A673 (cell line): ENCODE measurements around the gene H2AZ2. TPM values are rescaled to one million over a fixed set of nuclear protein-coding genes. Genes with fewer than 3 reads are reported as not detected.

Experiments
- BruUV-seq: library from RNA; stranded (reverse); fragments of 400-500 nt; replicated peaks from 2 replicates; lab custom pipeline; 2021; lab: Mats Ljungman, UMichigan
- CTCF ChIA-PET: fragments of 300-600 bp; sonication (Branson Sonifier 250); formaldehyde crosslinking; loops from one replicate; lab custom pipeline; 2022; ENCODE audit warnings: antibody characterized with exemption; lab: Charles Lee
- POLR2A ChIA-PET: fragments of 300-600 bp; sonication (Branson Sonifier 250); formaldehyde crosslinking; loops from one replicate; lab custom pipeline; 2022; ENCODE audit warnings: antibody characterized with exemption; ENCODE audit not compliant: low non-redundant PET; lab: Charles Lee
- DNase-seq: peaks from one replicate; pipeline ENCODE4 v3.0.0-alpha.2; 2015; ENCODE audit warnings: low spot score
- H3K27ac ChIP-seq: fragments of 200-600 bp; sonication (generic); 2 replicates; pipeline ENCODE4 v1.5.1; 2016; ENCODE audit warnings: mixed run types, low read depth, mild to moderate bottlenecking, mixed read lengths, antibody characterized with exemption, low read length; ENCODE audit not compliant: poor library complexity, severe bottlenecking
- H3K27me3 ChIP-seq: fragments of 200-600 bp; sonication (generic); replicated peaks from 2 replicates; pipeline ENCODE4 v1.6.1; 2017; ENCODE audit warnings: mixed run types, low read depth, mild to moderate bottlenecking, mixed read lengths, antibody characterized with exemption, low read length; ENCODE audit not compliant: insufficient read depth, poor library complexity
- H3K36me3 ChIP-seq: fragments of 200-600 bp; sonication (generic); 2 replicates; pipeline ENCODE4 v1.6.1; 2016; ENCODE audit warnings: mixed run types, mild to moderate bottlenecking, mixed read lengths, antibody characterized with exemption, low read length; ENCODE audit not compliant: insufficient read depth, poor library complexity, severe bottlenecking
- H3K4me1 ChIP-seq: fragments of 200-600 bp; sonication (generic); 2 replicates; pipeline ENCODE4 v1.6.1; 2017; ENCODE audit warnings: mixed run types, mild to moderate bottlenecking, mixed read lengths, antibody characterized with exemption, low read length; ENCODE audit not compliant: insufficient read depth, poor library complexity, severe bottlenecking
- H3K4me3 ChIP-seq: fragments of 200-600 bp; sonication (generic); 2 replicates; pipeline ENCODE4 v1.5.1; 2016; ENCODE audit warnings: low read depth, mixed run types, mild to moderate bottlenecking, mixed read lengths, low read length; ENCODE audit not compliant: poor library complexity, severe bottlenecking
- H3K9me3 ChIP-seq: fragments of 200-600 bp; sonication (generic); 2 replicates; pipeline ENCODE4 v1.6.1; 2016; ENCODE audit warnings: mixed run types, low read depth, mild to moderate bottlenecking, mixed read lengths, antibody characterized with exemption, low read length; ENCODE audit not compliant: poor library complexity, severe bottlenecking
- CTCF ChIP-seq: fragments of 300-800, 200-600 bp; sonication (generic); conservative IDR thresholded peaks from 2 replicates; pipeline ENCODE4 v1.5.1; 2017; ENCODE audit warnings: low read depth, mild to moderate bottlenecking, antibody characterized with exemption, low read length, moderate library complexity, mixed read lengths
- EZH2 ChIP-seq: fragments of 200-600 bp; sonication (generic); IDR thresholded peaks from 2 replicates; pipeline ENCODE4 v1.6.1; 2017; ENCODE audit warnings: borderline replicate concordance, low read depth, mild to moderate bottlenecking, mixed read lengths, antibody characterized with exemption, low read length; ENCODE audit not compliant: poor library complexity, severe bottlenecking
- intact Hi-C: fragments of 100-400 bp; cut with micrococcal nuclease; formaldehyde crosslinking; loops from one replicate; pipeline ENCODE4 v1.10.0; 2022; ENCODE audit not compliant: unreplicated experiment
- total RNA-seq: library from RNA; stranded (reverse); gene quantifications from 2 replicates; pipeline ENCODE4 v1.2.3, GENCODE V29; 2021

Gene H2AZ2
- total RNA-seq, 1 experiment from 2014 or later: 291 TPM

GRCh38 chr7:44884621-44885393, 36.9 kb upstream of the H2AZ2 start:
- Histone ChIP-seq H3K36me3 (peaks cover 15% of the 10 kb centered on the region), H3K4me3 (peak overlapping the region; percentile 74), H3K4me1 (peaks cover 43% of the 10 kb centered on the region), H3K27ac (peak overlapping the region; percentile 98), H3K9me3 (no peaks in the 10 kb centered on the region), H3K27me3 (no peaks in the 10 kb centered on the region)
- ChIA-PET POLR2A (no interaction called here), CTCF (no interaction called here)
- BruUV-seq: no TSS peak
- intact Hi-C loops: loop anchor here (5.0 kb wide), 1 partner anchor 97 kb away; no protein-coding TSS in a partner anchor
- TF ChIP-seq EZH2 (no peak), CTCF (no peak)
- DNase-seq: peak; percentile 73

GRCh38 chr7:44883961-44884620, 36.2 kb upstream of the H2AZ2 start:
- H3K36me3 ChIP-seq: peaks cover 15% of the 10 kb centered on the region
- no TSS peak for BruUV-seq
- intact Hi-C loops: no loop called here
- peaks cover 43% of the 10 kb centered on the region for H3K4me1 ChIP-seq
- no peaks in the 10 kb centered on the region for H3K27me3 ChIP-seq
- H3K4me3 ChIP-seq: peak overlapping the region; percentile 74
- no peak for DNase-seq
- ChIA-PET POLR2A (interaction anchor here (0.6 kb wide), 1 partner anchor 260 kb away, joined by 3 read pairs; no protein-coding TSS in a partner anchor), CTCF (no interaction called here)
- H3K27ac ChIP-seq: peak overlapping the region; percentile 98
- H3K9me3 ChIP-seq: no peaks in the 10 kb centered on the region
- no peak for TF ChIP-seq EZH2
- no peak for TF ChIP-seq CTCF

GRCh38 chr7:44882899-44883298, 35.0 kb upstream of the H2AZ2 start:
- TF ChIP-seq CTCF (no peak), EZH2 (no peak)
- ChIA-PET CTCF (no interaction called here), POLR2A (no interaction called here)
- Histone ChIP-seq H3K36me3 (peaks cover 15% of the 10 kb centered on the region), H3K9me3 (no peaks in the 10 kb centered on the region), H3K4me1 (peaks cover 43% of the 10 kb centered on the region), H3K27me3 (no peaks in the 10 kb centered on the region), H3K4me3 (peak overlapping the region; percentile 74), H3K27ac (peak overlapping the region; percentile 98)
- BruUV-seq: no TSS peak
- intact Hi-C loops: no loop called here
- DNase-seq: no peak
